Activated effector memory CD4-positive, alpha-beta T cell treated with Interleukin-2 at 50 U/mL for 16 hours (primary cell): ENCODE measurements around the gene ABCF1.
A peak's percentile ranks its signal among the peaks of the same experiment; 100 is the strongest.
"Not testable (repeated sequence)": the region's sequence is repeated elsewhere in the genome, so short reads cannot be mapped to it uniquely, and the experiment has no call there.

Experiments
- DNase-seq: peaks from one replicate; pipeline ENCODE4 v3.0.0-alpha.2; 2020

ABCF1 gene

DNA sequence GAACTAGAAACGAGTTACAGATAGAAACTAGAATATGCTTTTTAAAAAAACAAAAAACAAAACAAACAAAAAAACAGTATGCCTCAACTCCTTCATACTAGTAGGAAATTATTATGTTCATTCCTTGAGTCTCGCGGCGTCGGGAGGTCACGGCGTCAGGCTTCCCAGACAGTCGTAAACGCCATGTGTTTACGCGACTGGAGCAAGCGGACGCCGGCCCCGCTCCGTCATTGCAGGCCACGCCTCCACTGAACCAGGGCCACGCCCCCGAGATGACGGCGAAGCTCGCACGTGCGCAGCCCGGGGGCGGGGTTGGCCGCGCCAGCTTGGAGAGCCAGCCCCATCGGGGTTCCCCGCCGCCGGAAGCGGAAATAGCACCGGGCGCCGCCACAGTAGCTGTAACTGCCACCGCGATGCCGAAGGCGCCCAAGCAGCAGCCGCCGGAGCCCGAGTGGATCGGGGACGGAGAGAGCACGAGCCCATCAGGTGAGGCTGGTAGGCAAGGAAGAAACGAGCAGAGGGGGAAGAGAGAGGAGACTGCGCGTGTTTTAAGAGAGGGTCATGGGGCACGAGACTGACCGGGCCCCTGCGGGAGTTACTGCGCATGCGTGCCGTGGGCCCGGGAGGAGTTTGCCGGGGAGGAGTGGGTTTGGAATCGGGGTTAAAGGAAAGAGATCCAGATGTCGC is at the start of gene ABCF1:
ABCF1 (plus strand) TSS at position 368 of the 687 bp plus-strand sequence; CDS start at position 414, 46 bp downstream.
- DNase-seq, result peak; percentile 99

DNA sequence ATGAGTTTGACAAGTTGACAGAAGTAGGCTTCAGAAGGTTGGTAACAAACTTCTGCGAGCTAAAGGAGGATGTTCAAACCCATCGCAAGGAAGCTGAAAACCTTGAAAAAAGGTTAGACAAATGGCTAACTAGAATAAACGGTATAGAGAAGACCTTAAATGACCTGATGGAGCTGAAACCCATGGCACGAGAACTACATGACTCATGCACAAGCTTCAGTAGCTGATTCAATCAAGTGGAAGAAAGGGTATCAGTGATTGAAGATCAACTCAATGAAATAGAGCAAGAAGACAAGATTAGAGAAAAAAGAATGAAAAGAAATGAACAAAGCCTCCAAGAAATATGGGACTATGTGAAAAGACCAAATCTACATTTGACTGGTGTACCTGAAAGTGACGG is 49.3 kb upstream of the ABCF1 start:
- DNase-seq, result not testable (repeated sequence)

GRCh38 chr6:30526444-30526843 is 44.8 kb upstream of the ABCF1 start:
- DNase-seq, result not testable (repeated sequence)

DNA sequence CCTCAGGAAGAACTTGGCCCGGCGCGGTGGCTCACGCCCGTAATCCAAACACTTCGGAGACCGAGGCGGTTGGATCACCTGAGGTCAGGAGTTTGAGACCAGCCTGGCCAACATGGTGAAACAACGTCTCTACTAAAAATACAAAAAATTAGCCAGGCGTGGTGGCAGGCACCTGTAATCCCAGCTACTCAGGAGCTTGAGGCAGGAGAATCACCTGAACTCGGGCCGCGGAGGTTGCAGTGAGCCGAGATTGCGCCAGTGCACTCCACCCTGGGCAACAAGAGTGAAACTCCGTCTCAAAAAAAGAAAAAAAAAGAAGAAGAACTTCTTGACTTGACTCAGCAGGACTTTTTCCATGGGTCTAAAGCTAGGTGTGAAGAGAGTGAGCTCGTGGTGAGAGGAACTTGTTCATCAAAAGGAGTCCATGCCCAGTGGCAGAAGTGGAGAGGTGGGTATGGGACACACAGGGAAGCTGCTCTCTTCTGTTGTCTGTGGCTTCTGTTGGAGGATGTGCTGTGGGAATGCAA is 41.8 kb upstream of the ABCF1 start:
- not testable (repeated sequence) for DNase-seq

DNA sequence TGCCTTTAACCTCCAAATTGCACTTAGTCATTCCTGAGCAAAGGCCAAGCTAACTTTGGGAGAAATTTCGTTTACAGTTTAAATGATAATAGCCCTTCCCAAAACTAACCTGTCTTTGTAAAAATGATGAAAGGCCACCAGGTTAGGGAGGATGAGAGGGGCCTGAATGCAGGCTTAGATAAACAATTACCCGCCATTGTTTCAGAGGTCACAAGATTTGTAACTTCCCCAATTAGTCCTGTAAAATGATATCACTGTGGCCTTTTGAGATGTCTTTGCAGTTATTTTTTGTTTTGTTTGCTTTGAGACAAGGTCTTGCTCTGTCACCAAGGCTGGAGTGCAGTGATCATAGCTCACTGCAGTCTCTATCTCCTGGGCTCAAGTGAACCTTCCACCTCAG is 41.2 kb upstream of the ABCF1 start:
- no peak for DNase-seq

DNA sequence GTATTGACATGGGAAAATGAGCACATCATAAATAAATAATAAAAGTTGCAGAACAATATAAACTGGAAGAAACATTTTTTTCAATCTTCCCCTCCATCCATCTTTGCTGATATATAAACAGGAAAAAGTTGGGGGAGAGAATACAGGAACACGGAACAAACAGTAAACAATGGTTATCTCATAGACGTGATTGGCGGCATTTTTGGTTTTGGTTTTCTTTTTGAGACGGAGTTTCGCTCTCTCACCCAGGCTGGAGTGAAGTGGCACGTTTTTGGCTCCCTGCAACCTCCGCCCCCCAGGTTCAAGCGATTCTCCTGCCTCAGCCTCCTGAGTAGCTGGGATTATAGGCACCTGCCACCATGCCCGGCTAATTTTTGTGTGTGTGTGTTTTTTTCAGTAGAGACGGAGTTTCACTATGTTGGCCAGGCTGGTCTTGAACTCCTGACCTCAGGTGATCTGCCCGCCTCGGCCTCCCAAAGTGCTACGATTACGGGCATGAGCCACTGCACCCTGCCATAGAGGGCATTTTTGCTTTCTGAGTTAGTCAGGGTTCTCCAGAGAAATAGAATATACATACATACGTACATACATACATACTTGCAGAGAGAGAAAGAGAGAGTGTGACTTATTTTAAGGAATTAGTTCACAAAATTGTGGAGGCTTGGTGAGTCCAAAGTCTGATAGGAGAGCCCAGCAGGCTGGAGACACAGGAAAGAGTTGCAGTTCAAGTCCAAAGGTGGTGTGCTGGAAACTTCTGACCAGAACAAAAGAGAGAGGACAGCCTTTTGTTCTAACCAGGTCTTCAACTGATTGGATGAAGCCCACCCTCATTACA is 37.6 kb upstream of the ABCF1 start:
- no peak for DNase-seq

- DNase-seq, result no peak
Measured at GRCh38 chr6:30537931-30538330, 33.3 kb upstream of the ABCF1 start.

DNA sequence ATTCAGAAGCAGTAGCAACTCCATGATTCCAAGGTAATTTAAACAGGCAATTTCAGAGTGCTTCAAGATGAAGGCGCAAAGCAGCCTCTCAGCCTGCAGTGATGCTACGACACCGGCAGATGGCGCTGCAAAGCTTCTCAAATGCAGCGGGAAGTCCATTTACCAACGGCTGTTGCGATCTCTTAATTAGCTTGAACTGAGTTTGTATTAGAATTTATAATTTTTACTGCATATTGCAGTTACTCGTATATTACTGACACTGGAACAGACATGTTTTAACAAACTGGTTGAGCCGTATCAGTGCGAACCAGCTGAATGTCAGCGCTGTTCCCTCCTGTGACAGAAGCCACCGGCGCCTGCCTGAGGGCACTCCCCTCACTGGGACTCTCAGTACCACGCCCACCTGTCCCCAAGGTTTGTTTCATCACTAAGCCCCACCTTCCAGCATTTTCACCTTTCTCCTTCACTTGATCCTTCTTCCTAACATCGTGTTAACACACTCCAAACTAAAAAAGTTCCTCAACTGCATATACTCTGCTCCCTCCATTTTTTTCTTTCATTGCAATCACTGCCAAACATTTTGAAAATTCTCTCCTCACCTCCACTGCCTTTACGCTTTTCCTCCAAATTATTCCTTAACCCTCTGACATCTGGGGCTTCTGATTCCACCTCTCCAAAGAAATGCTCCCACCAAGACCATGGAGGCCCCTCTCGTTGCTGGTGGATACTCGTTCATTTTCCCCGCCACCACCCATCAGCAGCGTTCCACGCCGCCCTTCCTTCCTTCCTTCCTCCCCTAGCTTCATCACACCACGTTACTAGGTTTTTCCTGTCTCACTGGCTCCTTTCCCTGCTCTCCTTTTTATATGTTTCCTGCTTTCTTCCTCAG is 29.5 kb upstream of the ABCF1 start:
- DNase-seq, result peak; percentile 69

- DNase-seq, result no peak
Measured at GRCh38 chr6:30542404-30542725, 28.9 kb upstream of the ABCF1 start.

- no peak for DNase-seq
Measured at GRCh38 chr6:30542915-30543314, 28.3 kb upstream of the ABCF1 start.

DNA sequence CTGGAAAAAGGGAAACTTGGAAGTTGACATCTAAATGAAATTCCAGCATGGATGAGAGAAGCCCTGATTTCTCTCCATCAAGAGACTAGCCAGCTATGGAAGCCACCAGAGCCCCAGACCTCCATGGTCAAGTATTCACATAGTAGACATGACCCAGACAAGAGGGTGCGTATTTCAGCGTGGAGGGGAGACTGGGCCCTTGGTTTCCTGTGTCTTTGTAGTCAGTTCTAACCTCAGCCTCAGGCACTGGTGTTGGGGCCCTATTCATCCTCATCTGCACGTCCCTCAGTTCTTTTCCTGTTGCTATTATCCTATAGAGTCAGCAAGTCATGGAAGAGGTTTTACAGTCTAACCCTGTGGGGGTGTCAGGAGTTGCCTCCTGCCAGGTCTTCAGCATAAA is 27.4 kb upstream of the ABCF1 start:
- no peak for DNase-seq

DNA sequence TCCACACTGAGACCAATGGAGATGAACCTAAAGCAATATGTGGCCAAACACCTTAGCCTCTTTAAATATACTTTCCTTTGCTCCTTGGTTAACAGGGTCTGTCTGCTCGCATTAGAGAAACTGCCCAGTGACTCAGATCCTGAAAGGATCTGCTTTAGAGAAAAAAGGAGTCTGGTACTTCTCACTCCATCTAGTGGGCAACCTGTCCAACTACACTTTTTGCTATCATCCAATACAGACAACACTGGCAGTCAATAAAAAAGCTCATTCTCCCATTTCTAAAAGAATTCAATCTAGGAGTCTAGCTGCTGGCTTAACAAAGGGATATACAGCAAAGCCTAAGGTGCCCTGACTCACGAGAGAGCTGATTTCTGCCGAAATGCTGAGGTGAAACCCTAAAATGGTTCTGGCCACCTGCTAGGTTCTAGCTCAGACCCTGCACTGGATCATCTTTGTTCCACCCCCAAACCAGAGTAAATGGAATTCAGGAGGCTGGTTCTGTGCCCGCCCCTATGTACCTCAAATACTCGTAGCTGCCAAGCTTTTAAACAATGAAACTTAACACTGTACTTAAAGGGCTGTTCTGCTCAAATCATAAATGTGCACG is 26.5 kb upstream of the ABCF1 start:
- no peak for DNase-seq

GRCh38 chr6:30547454-30547853 is 23.8 kb upstream of the ABCF1 start:
- DNase-seq, result no peak

GRCh38 chr6:30548375-30548774 is 22.9 kb upstream of the ABCF1 start:
- DNase-seq, result no peak

GRCh38 chr6:30554404-30554803 is 16.8 kb upstream of the ABCF1 start:
- DNase-seq, result no peak

DNA sequence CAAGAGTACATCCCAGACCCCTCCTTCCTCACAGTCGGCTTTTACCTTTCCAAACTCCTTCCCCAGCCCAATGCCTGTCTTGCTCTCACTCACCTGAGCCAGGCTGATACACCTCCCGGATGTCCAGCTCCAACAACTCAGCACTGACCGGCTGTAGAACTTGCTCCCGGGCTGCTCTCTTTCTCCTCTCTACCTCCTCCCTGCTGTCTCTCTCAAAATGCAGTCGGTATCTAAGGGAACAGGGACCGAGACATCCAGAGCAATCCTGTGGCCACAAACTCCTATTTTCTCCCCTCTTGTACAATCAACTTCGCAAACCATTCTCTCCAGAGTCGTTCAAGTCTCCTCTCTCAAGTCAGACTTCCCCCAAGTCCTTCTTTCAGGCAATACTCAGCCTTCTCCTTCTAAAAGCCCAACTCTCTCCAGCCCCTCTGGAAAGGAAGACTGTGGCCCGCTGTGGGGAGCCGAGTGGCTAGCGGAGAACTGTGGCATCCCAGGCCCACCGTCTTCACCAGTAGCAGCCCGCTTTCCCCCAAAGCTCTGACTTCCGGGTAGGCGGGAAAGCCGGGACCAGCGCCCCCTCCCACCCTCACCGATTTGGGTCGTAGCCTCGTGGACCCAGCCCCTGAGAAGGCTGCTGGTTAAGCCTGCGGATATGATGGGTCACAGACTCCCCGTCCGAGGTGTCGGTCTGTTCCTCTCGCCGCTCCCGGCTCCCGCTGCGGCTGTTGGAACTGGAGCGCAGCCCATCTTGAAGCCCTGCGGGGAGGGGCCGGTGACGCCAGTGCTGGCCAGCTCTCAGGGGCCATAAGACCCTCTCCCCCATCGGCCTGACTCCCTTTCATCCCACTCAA is 16.1 kb upstream of the ABCF1 start:
- DNase-seq, result no peak

GRCh38 chr6:30555816-30556065 is 15.5 kb upstream of the ABCF1 start:
- DNase-seq, result no peak

GRCh38 chr6:30556066-30556905 is 15.0 kb upstream of the ABCF1 start, which contains the start of gene GNL1:
Gene GNL1 (minus strand): TSS chr6:30556489. CDS start chr6:30556203, 286 bp downstream.
- DNase-seq, result peak; percentile 96

DNA sequence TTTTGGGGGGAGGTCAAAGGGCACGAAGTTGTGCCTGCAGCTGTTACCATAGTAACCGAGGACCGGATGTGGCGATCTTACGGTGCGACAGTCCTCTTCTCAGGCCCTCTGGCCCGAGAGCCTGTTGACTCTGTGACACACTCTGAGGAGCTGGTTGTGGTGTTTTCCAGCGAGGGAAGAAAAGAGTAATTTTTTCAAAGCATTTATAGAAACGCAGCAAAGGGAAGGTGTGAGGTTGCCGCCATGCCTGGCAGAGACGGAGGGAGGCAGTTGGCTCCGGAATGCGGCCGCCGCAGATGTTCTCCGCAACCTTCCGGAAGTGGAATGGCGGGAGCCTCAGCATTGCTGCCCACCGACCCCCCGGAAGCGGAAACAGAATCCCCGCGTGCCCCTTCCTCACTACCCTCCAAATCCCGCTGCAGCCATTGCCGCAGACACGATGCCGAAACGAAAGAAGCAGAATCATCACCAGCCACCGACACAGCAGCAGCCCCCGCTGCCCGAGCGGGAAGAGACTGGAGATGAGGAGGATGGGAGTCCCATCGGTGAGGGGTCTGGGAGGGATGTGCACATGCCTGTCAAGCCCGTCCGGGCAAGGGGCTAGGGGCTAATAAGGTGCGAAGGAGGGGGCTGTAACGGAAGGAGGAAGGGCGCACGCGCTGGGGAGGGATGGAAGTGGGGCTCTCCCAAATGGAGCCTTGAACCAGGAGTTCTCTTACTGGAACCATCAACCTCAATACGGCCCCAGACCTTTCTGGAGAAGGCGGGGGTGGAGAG is 14.1 kb upstream of the ABCF1 start, which contains the start of gene PRR3:
PRR3 (plus strand) TSS at position 390 of the 777 bp plus-strand sequence; CDS start at position 440, 50 bp downstream.
- peak; percentile 62 for DNase-seq

- DNase-seq, result no peak
Measured at GRCh38 chr6:30557683-30557981, 13.6 kb upstream of the ABCF1 start.
